Measurements from ENCODE around the gene UTF1. TPM values are rescaled to one million over a fixed set of nuclear protein-coding genes. Genes with fewer than 3 reads are reported as not detected.
"Not testable (repeated sequence)": the region's sequence is repeated elsewhere in the genome, so short reads cannot be mapped to it uniquely, and the experiment has no call there.

Gene UTF1
- total RNA-seq, 1 experiment from 2014 or later: not detected

DNA sequence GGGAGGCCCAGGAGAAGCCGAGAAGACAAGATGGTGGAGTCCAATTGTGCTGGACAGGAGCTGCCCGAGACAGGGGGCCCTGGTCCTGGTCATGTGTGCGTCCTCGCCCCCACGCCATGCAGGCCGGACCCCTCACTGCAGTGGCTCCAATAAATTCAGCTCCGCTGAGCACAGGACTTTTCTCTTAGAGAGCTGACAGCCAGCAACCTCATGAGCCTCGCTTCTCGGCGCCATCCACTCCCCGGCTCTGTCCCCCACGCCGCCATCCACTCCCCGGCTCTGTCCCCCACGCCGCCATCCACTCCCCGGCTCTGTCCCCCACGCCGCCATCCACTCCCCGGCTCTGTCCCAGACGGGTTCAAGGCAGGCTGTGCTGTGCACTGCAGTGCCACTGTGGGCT, 2.8 kb upstream of the UTF1 start:
- DNase-seq (ENCODE audit: low spot score): no peak

DNA sequence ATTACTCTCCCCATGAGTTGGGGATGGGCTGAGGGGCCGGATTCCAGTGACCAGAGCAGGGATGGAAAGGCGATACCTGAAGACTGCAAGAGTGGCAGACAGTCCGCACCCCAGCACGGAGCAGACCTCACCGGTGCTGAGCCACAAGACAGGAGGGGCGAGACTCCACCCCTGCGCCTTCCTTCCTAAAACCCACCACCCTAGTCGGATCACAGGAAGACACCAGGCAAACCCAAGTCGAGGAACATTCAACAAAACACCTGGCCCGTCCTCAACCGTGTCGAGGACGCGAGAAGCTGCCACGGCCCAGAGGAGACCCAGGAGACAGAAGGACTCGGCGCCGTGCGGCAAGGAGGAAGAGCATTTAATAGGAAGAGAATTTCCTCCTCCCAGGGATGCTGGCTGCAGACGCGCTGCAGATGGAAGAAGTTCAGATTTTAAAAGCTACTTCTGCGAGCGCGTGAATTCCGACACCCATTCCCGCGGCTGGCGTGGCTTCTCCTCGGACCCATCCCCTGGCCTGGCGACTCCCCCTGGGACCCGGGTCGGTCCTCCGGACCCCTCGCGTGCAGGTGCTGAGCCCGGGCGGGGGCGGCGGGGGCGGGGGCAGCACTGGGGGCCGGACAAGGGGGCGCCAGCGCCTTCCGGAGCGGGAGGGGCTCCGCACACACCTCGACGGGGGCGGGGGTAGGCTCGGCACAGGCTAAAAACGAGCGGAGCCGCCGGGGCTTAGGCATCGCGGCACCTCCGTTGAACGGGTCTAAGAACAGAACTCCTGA, 563 bp upstream of the UTF1 start:
- no peak for DNase-seq (ENCODE audit: low spot score)

- no peak for DNase-seq (ENCODE audit: low spot score)
Measured at GRCh38 chr10:133230387-133231195, 574 bp downstream of the UTF1 start.

DNA sequence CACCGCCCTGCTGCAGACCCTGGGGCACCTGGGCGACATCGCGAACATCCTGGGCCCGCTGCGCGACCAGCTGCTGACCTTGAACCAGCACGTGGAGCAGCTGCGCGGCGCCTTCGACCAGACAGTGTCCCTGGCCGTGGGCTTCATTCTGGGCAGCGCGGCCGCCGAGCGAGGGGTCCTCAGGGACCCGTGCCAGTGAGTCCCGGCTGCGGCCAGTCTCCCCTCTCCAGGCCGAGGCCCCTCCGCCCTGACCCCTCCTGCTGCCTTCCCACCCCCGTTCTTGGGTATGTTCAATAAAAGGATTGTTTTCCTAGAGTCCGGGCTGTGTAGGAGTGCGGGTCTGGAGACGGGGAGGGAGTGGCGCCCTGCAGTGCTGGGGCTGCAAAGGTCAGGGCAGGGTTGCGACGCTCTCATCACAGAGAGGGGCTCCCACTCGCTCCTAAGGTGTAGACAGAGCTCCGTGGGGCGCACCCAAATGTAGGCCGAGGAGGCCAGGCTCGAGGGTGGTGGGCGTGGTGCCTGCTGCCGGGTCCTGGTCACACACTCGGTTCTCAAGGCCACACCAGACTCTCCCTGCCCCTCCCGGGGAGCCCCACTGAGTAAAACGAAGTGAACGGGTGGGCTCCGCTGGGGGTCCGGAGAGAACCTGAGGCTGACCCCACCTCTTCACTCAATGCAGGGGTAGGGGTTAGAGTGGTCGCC, 1.4 kb downstream of the UTF1 start:
- DNase-seq (ENCODE audit: low spot score): no peak

GRCh38 chr10:133231946-133232574, 2.0 kb downstream of the UTF1 start:
- no peak for DNase-seq (ENCODE audit: low spot score)

GRCh38 chr10:133234796-133235195, 4.8 kb downstream of the UTF1 start:
- not testable (repeated sequence) for DNase-seq (ENCODE audit: low spot score)

DNA sequence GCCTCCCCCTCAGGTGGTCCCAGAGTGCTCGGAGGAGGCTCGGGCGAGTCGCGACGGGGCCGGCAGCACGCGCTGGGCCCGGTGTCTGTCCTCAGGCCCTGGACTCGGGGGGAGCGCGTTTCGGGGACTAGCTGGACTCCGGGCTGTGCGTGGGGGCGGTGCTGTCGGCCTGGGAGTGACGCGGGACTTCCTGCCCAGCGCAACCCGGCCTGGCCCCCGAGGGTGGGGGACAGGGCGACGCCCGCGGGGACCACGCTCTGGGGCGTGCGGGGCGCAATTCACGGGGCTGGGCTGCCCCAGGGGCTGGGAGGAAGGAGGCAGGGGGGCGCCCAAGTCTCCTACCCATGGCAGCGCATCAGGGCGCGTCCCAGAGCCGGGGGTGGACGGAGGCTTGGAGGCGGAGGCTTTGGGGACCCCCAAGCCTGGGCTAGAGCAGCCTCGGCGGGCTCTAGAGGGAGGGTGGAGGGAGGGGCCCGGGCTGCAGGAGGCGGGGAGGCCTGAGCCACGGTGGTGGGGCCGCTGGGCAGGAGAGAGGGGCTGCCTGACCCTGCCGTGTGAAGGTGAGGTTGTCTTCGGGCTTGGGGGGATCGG, 5.3 kb downstream of the UTF1 start:
- DNase-seq (ENCODE audit: low spot score): no peak

DNA sequence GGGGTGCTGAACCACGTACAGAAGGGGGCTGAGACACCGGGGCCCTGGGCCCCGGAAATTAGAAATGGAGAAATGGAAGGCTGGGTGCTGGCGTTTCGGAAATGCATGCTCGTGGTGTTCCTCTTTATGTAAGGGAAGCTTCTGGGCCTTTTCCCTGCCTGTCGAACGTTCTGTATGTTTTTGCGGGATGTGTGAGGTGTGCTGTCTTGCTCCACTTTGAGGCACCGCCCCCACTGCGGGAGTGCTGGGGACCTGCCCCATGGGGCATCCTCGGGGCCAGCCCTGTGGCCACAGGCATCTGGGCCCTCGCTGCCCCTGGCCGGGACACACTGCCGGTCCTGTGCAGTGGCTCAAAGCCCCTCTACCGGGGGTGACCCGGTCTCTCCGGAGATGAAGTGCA, 5.9 kb downstream of the UTF1 start:
- DNase-seq (ENCODE audit: low spot score): no peak

- no peak for DNase-seq (ENCODE audit: low spot score)
Measured at GRCh38 chr10:133236401-133237240, 6.6 kb downstream of the UTF1 start.

DNA sequence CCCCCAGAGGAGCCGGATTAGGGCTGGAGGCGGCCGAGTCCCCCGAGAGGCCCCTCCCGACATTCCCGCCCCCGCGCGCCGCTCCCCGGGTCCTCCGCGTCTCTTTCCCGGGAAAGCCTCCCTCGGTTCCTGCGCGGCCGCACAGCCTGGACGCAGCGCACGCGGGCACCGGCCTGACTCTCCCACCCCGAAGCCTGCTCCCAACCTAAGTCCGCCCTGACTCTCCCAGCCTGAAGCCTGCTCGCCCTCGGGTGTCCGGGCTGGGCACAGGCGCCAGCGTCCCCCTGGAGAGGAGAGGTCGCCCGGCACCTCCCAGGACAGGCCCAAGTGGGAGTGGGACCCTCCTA, 7.2 kb downstream of the UTF1 start:
- no peak for DNase-seq (ENCODE audit: low spot score)

DNA sequence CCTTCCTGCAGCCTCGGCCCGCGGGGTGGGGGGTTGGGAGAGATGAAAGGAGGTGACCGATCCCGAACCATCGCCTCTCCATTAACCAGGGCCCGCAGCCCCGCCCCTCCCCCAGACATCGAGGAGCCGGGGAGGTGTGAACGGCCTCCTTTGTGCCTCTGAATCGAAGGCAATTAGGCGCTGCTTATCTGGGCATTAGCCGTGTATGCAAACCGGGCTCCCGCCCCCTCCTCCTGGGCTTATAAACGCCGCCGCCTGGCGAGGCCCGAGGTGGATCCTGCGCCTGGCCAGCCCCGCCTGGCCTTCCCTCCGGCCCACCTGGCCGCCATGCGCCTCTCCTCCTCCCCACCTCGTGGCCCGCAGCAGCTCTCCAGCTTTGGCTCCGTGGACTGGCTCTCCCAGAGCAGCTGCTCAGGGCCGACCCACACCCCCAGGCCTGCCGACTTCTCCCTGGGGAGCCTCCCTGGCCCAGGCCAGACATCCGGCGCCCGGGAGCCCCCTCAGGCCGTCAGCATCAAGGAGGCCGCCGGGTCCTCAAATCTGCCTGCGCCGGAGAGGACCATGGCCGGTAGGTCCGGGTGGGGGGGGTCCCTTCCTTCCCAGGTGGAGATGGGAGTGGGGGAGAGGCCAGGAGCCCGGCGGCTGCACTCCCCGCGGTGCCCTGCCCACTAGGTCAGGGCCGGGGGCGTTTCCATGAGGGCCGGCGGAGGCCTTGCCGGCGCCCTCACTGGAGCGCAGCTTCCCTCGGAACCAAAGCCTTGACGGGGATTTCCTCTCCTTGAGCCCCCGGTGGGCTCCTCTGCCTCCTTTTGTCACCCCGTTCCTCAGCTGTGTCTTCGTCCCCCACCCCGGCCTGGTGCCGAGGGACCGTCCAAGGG, 7.8 kb downstream of the UTF1 start, which contains the start of gene VENTX:
VENTX (plus strand) TSS at position 268 of the 878 bp plus-strand sequence; CDS start at position 328, 60 bp downstream.
- DNase-seq (ENCODE audit: low spot score): no peak

- DNase-seq (ENCODE audit: low spot score): no peak
Measured at GRCh38 chr10:133238466-133238804, 8.4 kb downstream of the UTF1 start.

- no peak for DNase-seq (ENCODE audit: low spot score)
Measured at GRCh38 chr10:133239990-133240389, 10.0 kb downstream of the UTF1 start.

- no peak for DNase-seq (ENCODE audit: low spot score)
Measured at GRCh38 chr10:133241501-133242205, 11.6 kb downstream of the UTF1 start.

- peak; percentile 38 for DNase-seq (ENCODE audit: low spot score)
Measured at GRCh38 chr10:133242611-133243356, 12.8 kb downstream of the UTF1 start.

GRCh38 chr10:133243593-133243992, 13.6 kb downstream of the UTF1 start:
- DNase-seq (ENCODE audit: low spot score): no peak

DNA sequence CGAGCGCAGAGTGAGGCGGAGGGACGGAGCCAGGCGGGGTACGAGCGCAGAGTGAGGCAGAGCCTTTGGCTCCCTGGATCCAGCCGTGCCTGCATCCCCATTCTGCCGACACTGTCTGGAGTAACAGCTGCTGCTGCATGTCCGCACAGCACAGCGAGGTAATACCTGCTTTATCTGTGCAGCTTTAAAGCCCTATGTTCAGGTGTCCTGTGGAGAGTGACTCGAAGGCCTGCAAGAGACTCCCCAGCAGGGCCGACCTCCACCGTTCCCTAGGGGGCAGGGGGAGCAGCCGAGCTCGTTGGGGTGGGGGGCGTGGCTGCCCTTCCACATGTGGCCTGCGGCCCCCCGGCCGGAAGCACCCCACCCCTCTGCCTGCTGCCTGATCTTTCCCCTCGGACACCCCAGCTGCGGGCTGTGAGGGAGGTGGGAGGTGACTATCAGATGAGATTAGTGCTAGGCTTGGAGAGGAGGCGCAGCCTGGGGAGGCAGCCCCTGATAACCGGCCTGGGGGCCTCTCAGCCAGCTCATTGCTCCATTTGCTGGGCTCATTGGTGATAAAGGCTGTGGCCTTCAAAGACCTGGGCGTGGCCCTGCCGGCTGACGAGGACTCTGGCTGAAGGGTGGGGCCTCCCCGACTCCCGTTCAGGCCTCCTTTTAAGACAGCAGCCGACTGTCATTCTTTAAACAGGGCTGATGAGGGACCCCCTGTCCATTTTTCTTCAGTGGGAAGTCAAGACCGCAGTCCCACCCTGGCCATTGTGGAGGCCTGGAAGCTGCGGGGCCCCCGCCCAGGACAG, 15.6 kb downstream of the UTF1 start:
- DNase-seq (ENCODE audit: low spot score): peak; percentile 32

GRCh38 chr10:133246236-133246626, 16.2 kb downstream of the UTF1 start:
- no peak for DNase-seq (ENCODE audit: low spot score)

Measured in A172 (cell line).